Sigmoid colon (tissue), 7 donors: ENCODE measurements around the gene PHLPP1. TPM values are rescaled to one million over a fixed set of nuclear protein-coding genes. Genes with fewer than 3 reads are reported as not detected.
"Not testable (repeated sequence)": the region's sequence is repeated elsewhere in the genome, so short reads cannot be mapped to it uniquely, and the experiment has no call there.

ENCODE experiments used
- DNase-seq: peaks from one replicate; pipeline ENCODE4 v3.0.0-alpha.2; 2019
- H3K27ac ChIP-seq, 4 donors: fragments of 200-600 bp; sonication (generic); one replicate each; pipeline ENCODE4 v1.5.1; 2016 to 2019; ENCODE audit warnings: mild to moderate bottlenecking in 1 of 4
- H3K27me3 ChIP-seq, 3 donors: fragments of 200-600 bp; sonication (generic); one replicate each; pipeline ENCODE4 v1.5.1; 2019; ENCODE audit warnings: mild to moderate bottlenecking in 1 of 3
- H3K36me3 ChIP-seq, 4 donors: fragments of 200-600 bp; sonication (generic); one replicate each; pipeline ENCODE4 v1.5.1; 2016 to 2019
- H3K4me1 ChIP-seq, 4 donors: fragments of 200-600 bp; sonication (generic); one replicate each; pipeline ENCODE4 v1.5.1; 2017 to 2019
- H3K4me3 ChIP-seq, 4 donors: fragments of 200-600 bp; sonication (generic); one replicate each; pipeline ENCODE4 v1.5.1; 2017 to 2019; ENCODE audit warnings: mild to moderate bottlenecking in 2 of 4, moderate library complexity in 1 of 4
- H3K9me3 ChIP-seq, 4 donors: fragments of 200-600 bp in 3 of 4; sonication (generic) in 3 of 4; one replicate each; pipeline versions ENCODE4 v1.5.1 to v1.6.1; 2013 to 2019
- CTCF ChIP-seq, 4 experiments: fragments of 450-650 bp in 3 of 4; fragments of 200-600 bp in 1 of 4; IDR thresholded peaks; one replicate each; pipeline ENCODE4 v1.5.1; 2016 to 2019; ENCODE audit warnings: antibody characterized with exemption in 4 of 4, mild to moderate bottlenecking in 3 of 4, moderate library complexity in 2 of 4
- EP300 ChIP-seq, 4 donors: sonication (generic); formaldehyde crosslinking; IDR thresholded peaks; one replicate each; pipeline ENCODE4 v1.6.1; 2017; ENCODE audit warnings: antibody characterized with exemption in 4 of 4
- POLR2A ChIP-seq, 2 donors: fragments of 450-650 bp; IDR thresholded peaks; one replicate each; pipeline ENCODE4 v1.6.1; 2016; ENCODE audit warnings: antibody characterized with exemption in 2 of 2, mild to moderate bottlenecking in 2 of 2, moderate library complexity in 2 of 2
- POLR2AphosphoS5 ChIP-seq, 4 donors: sonication (generic); formaldehyde crosslinking; IDR thresholded peaks; one replicate each; pipeline ENCODE4 v1.6.1; 2017; ENCODE audit warnings: antibody characterized with exemption in 4 of 4
- WGBS, 2 donors: extraction: QIAGEN DNeasy Blood & Tissue Kit; methylation state at CpG; one replicate each; pipeline ENCODE4 v1.1.7; 2013; 5-methylcytosine and 5-hydroxymethylcytosine counted together
- intact Hi-C: fragments of 100-400 bp; cut with DNase I; formaldehyde crosslinking; loops from one replicate; pipeline ENCODE4 v1.15.1; 2023
- polyA plus RNA-seq, 3 donors: library from polyadenylated mRNA; stranded (reverse); fragments of 200-250 nt; gene quantifications; one replicate each; pipeline ENCODE4 v1.2.3, GENCODE V29; 2013
- total RNA-seq, 4 donors: library from RNA; depleted of rRNA; stranded (reverse); fragments of >200 nt; gene quantifications; one replicate each; pipeline ENCODE4 v1.1.0, GENCODE V29; 2016
- donor health status: healthy with polysubstance abuse.
- donor health status: Bipolar disorder and iron deficiency.
- donor health status: healthy.

The PHLPP1 gene
- total and polyA plus RNA-seq, 7 donors = 4.2 to 18.6 (median 7.1) TPM

DNA sequence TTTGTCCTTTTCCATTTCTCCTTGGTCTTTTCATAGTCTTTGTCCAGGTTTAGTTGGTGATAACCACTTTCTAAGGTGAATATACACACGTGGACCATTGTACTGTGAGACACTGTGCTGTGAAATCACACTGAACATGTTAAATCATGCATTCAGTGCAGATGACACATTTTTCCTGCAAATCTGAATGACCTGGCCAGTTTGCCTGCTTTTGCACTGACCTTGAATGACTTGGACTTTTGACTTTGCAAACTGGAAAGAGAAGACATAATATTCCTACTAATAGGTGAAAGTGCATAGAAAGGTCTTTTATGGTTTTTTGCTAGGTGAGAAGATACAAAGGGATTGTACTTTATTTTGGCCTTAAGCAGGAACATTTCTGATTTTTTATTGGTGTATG, 21.7 kb upstream of the PHLPP1 start:
- no peaks in the 10 kb centered on the region for H3K4me1 ChIP-seq
- no peaks in the 10 kb centered on the region for H3K36me3 ChIP-seq
- no peak overlapping the region for H3K4me3 ChIP-seq
- no peak overlapping the region for H3K27ac ChIP-seq
- 72 to 86% methylated on average over 1 of the region's 1 CpG for WGBS, 2 donors
- no peak for TF ChIP-seq POLR2AphosphoS5 (IDR thresholded peaks at IDR 0.05)
- TF ChIP-seq POLR2A (IDR thresholded peaks at IDR 0.05) = no peak
- TF ChIP-seq EP300 (IDR thresholded peaks at IDR 0.05) = no peak
- no peak for TF ChIP-seq CTCF (IDR thresholded peaks at IDR 0.05)
- H3K27me3 ChIP-seq = no peaks in the 10 kb centered on the region
- DNase-seq = no peak
- intact Hi-C loops = no loop called here
- peaks cover 0 to under 1% (median 0%) of the 10 kb centered on the region in 4 donors for H3K9me3 ChIP-seq

GRCh38 chr18:62697636-62698035, 17.7 kb upstream of the PHLPP1 start:
- no peak for TF ChIP-seq EP300 (IDR thresholded peaks at IDR 0.05)
- no peak for TF ChIP-seq CTCF (IDR thresholded peaks at IDR 0.05)
- TF ChIP-seq POLR2AphosphoS5 (IDR thresholded peaks at IDR 0.05) = no peak
- TF ChIP-seq POLR2A (IDR thresholded peaks at IDR 0.05) = no peak
- no peak for DNase-seq
- Histone ChIP-seq H3K9me3 (no peaks in the 10 kb centered on the region), H3K27ac (no peak overlapping the region), H3K4me3 (no peak overlapping the region), H3K27me3 (no peaks in the 10 kb centered on the region), H3K36me3 (no peaks in the 10 kb centered on the region), H3K4me1 (no peaks in the 10 kb centered on the region)
- intact Hi-C loops = no loop called here

- TF ChIP-seq POLR2AphosphoS5 (IDR thresholded peaks at IDR 0.05) = no peak
- no peak for TF ChIP-seq POLR2A (IDR thresholded peaks at IDR 0.05)
- no peak for TF ChIP-seq EP300 (IDR thresholded peaks at IDR 0.05)
- TF ChIP-seq CTCF (IDR thresholded peaks at IDR 0.05) = no peak
- Histone ChIP-seq H3K27me3 (no peaks in the 10 kb centered on the region), H3K9me3 (no peaks in the 10 kb centered on the region), H3K36me3 (no peaks in the 10 kb centered on the region), H3K4me3 (no peak overlapping the region), H3K27ac (no peak overlapping the region), H3K4me1 (no peaks in the 10 kb centered on the region)
- 50 to 68% methylated on average over 9 of the region's 9 CpGs for WGBS, 2 donors
- DNase-seq = no peak
- intact Hi-C loops = no loop called here
Measured at GRCh38 chr18:62702259-62702658, 13.1 kb upstream of the PHLPP1 start.

- H3K27ac ChIP-seq, H3K9me3 ChIP-seq, intact Hi-C loops, H3K4me3 ChIP-seq, DNase-seq, H3K36me3 ChIP-seq, H3K4me1 ChIP-seq, H3K27me3 ChIP-seq: not testable (repeated sequence)
- 95 to 97% methylated on average over 8 of the region's 8 CpGs for WGBS, 2 donors
Measured at GRCh38 chr18:62706879-62707278, 8.5 kb upstream of the PHLPP1 start.

GRCh38 chr18:62709908-62710307, 5.4 kb upstream of the PHLPP1 start:
- peaks cover 0 to 12% (median 9%) of the 10 kb centered on the region in 4 donors for H3K4me1 ChIP-seq
- not testable (repeated sequence) for H3K36me3 ChIP-seq, H3K27me3 ChIP-seq, H3K27ac ChIP-seq, H3K4me3 ChIP-seq, H3K9me3 ChIP-seq, DNase-seq
- WGBS, 2 donors = 15 to 71% methylated on average over 11 of the region's 11 CpGs
- intact Hi-C loops = loop anchor here (5.0 to 10.0 kb wide), 4 partner anchors 123 to 1255 kb away; partner anchors contain the start of gene VPS4B

GRCh38 chr18:62710417-62710816, 4.9 kb upstream of the PHLPP1 start:
- DNase-seq = no peak
- H3K9me3 ChIP-seq = no peaks in the 10 kb centered on the region
- peaks cover 0 to 12% (median 9%) of the 10 kb centered on the region in 4 donors for H3K4me1 ChIP-seq
- intact Hi-C loops = loop anchor here (5.0 to 10.0 kb wide), 4 partner anchors 123 to 1254 kb away; partner anchors contain the start of gene VPS4B
- TF ChIP-seq POLR2A (IDR thresholded peaks at IDR 0.05) = no peak
- no peak for TF ChIP-seq EP300 (IDR thresholded peaks at IDR 0.05)
- TF ChIP-seq POLR2AphosphoS5 (IDR thresholded peaks at IDR 0.05) = no peak
- no peak for TF ChIP-seq CTCF (IDR thresholded peaks at IDR 0.05)
- H3K36me3 ChIP-seq = no peaks in the 10 kb centered on the region
- H3K27ac ChIP-seq = no peak overlapping the region
- H3K27me3 ChIP-seq = no peaks in the 10 kb centered on the region
- no peak overlapping the region for H3K4me3 ChIP-seq
